ENCODE results near the gene APPL2. TPM values are rescaled to one million over a fixed set of nuclear protein-coding genes. Genes with fewer than 3 reads are reported as not detected.

Gene APPL2
- total and polyA plus RNA-seq, 2 of the 13 experiments (the other 11 are each of a cell fraction or from before 2014, with no cell fraction given) = 9.9 to 11.1 TPM

GRCh38 chr12:105220150-105220928 is 15.6 kb downstream of the APPL2 start (continued):
- TF ChIP-seq PTBP1 (IDR thresholded peaks at IDR 0.05; ENCODE audit: low read depth, low read length, poor library complexity, severe bottlenecking) = no peak
- TF ChIP-seq BCL6 (CRISPR knock-in tag; IDR thresholded peaks at IDR 0.05) = no peak
- TF ChIP-seq ZNF30 (CRISPR knock-in tag; IDR thresholded peaks at IDR 0.05) = no peak
- TF ChIP-seq NFAT5 (CRISPR knock-in tag; IDR thresholded peaks at IDR 0.05) = no peak
- TF ChIP-seq ZFX (CRISPR knock-in tag; IDR thresholded peaks at IDR 0.05; ENCODE audit: low read depth) = no peak
- TF ChIP-seq GPN1 (CRISPR knock-in tag; IDR thresholded peaks at IDR 0.05; ENCODE audit: borderline replicate concordance) = no peak
